ENCODE data around the gene NRDC. TPM values are rescaled to one million over a fixed set of nuclear protein-coding genes. Genes with fewer than 3 reads are reported as not detected.
"Not testable (repeated sequence)": the region's sequence is repeated elsewhere in the genome, so short reads cannot be mapped to it uniquely, and the experiment has no call there.

NRDC gene
- polyA plus RNA-seq, 1 donor = 134 TPM

GRCh38 chr1:51877434-51878307 is 856 bp downstream of the NRDC start:
- no peak for DNase-seq

GRCh38 chr1:51875836-51876235 is 2.7 kb downstream of the NRDC start:
- no peak for DNase-seq

GRCh38 chr1:51875291-51875772 is 3.2 kb downstream of the NRDC start:
- DNase-seq = no peak

- not testable (repeated sequence) for DNase-seq
Measured at GRCh38 chr1:51873270-51873669, 5.3 kb downstream of the NRDC start.

GRCh38 chr1:51871351-51871975 is 7.1 kb downstream of the NRDC start:
- DNase-seq = no peak

- DNase-seq = no peak
Measured at GRCh38 chr1:51870603-51871350, 7.8 kb downstream of the NRDC start.

GRCh38 chr1:51867479-51868232 is 10.9 kb downstream of the NRDC start:
- DNase-seq = no peak

GRCh38 chr1:51863384-51863783 is 15.1 kb downstream of the NRDC start:
- DNase-seq = no peak

- no peak for DNase-seq
Measured at GRCh38 chr1:51861669-51862068, 16.9 kb downstream of the NRDC start.

GRCh38 chr1:51859735-51860134 is 18.8 kb downstream of the NRDC start:
- no peak for DNase-seq

- no peak for DNase-seq
Measured at GRCh38 chr1:51859333-51859732, 19.2 kb downstream of the NRDC start.

GRCh38 chr1:51858892-51859291 is 19.6 kb downstream of the NRDC start:
- DNase-seq = no peak

GRCh38 chr1:51856745-51857144 is 21.8 kb downstream of the NRDC start:
- DNase-seq = no peak

- DNase-seq = no peak
Measured at GRCh38 chr1:51855624-51856023, 22.9 kb downstream of the NRDC start.

GRCh38 chr1:51853360-51853759 is 25.2 kb downstream of the NRDC start:
- no peak for DNase-seq

- no peak for DNase-seq
Measured at GRCh38 chr1:51851882-51852396, 26.6 kb downstream of the NRDC start.

GRCh38 chr1:51850420-51851223 is 27.9 kb downstream of the NRDC start:
- DNase-seq = no peak

- no peak for DNase-seq
Measured at GRCh38 chr1:51847294-51847920, 31.1 kb downstream of the NRDC start.

- DNase-seq = no peak
Measured at GRCh38 chr1:51843948-51844347, 34.6 kb downstream of the NRDC start.

- no peak for DNase-seq
Measured at GRCh38 chr1:51842261-51842660, 36.3 kb downstream of the NRDC start.
